Measurements from ENCODE around the gene TEX53.

The TEX53 gene

GRCh38 chr9:114691956-114692295, 34.3 kb upstream of the TEX53 start:
- TF ChIP-seq CTCF (conservative IDR thresholded peaks at IDR 0.05; ENCODE audit: low read length) (no peak), EZH2phosphoT487 (IDR thresholded peaks at IDR 0.05; ENCODE audit: borderline replicate concordance) (no peak)
- no peaks in the 10 kb centered on the region for H3K9me2 ChIP-seq (replicated peaks; ENCODE audit: low read depth, low read length)
- no peaks in the 10 kb centered on the region for H3K27me3 ChIP-seq (ENCODE audit: insufficient read depth, low read length, poor library complexity, severe bottlenecking)
- no peak overlapping the region for H2AFZ ChIP-seq (ENCODE audit: low read length)
- no peak overlapping the region for H3K4me3 ChIP-seq (ENCODE audit: low read length, poor library complexity, severe bottlenecking)
- no peak overlapping the region for H3K9ac ChIP-seq (ENCODE audit: low read depth, low read length, poor library complexity, severe bottlenecking)
- no peaks in the 10 kb centered on the region for H3K79me2 ChIP-seq (ENCODE audit: insufficient read depth, low read length)
- no peak overlapping the region for H3K4me2 ChIP-seq (ENCODE audit: low read depth, low read length, poor library complexity, severe bottlenecking)
- no peaks in the 10 kb centered on the region for H4K20me1 ChIP-seq (ENCODE audit: insufficient read depth, low read length, poor library complexity, severe bottlenecking)
- H3F3A ChIP-seq (ENCODE audit: low read depth): no peaks in the 10 kb centered on the region
- no peaks in the 10 kb centered on the region for H3K4me1 ChIP-seq (ENCODE audit: insufficient read depth, low read length, poor library complexity, severe bottlenecking)
- no peaks in the 10 kb centered on the region for H3K36me3 ChIP-seq (ENCODE audit: insufficient read depth, low read length)
- H3K9me3 ChIP-seq (ENCODE audit: insufficient read depth, low read depth, low read length): no peaks in the 10 kb centered on the region

- H2AFZ ChIP-seq (ENCODE audit: low read length): no peak overlapping the region
- H3K9me2 ChIP-seq (replicated peaks; ENCODE audit: low read depth, low read length): no peaks in the 10 kb centered on the region
- no peak overlapping the region for H3K9ac ChIP-seq (ENCODE audit: low read depth, low read length, poor library complexity, severe bottlenecking)
- no peak overlapping the region for H3K4me2 ChIP-seq (ENCODE audit: low read depth, low read length, poor library complexity, severe bottlenecking)
- H3K4me3 ChIP-seq (ENCODE audit: low read length, poor library complexity, severe bottlenecking): no peak overlapping the region
- no peaks in the 10 kb centered on the region for H3K36me3 ChIP-seq (ENCODE audit: insufficient read depth, low read length)
- H3K4me1 ChIP-seq (ENCODE audit: insufficient read depth, low read length, poor library complexity, severe bottlenecking): no peaks in the 10 kb centered on the region
- H3K79me2 ChIP-seq (ENCODE audit: insufficient read depth, low read length): no peaks in the 10 kb centered on the region
- no peaks in the 10 kb centered on the region for H3F3A ChIP-seq (ENCODE audit: low read depth)
- no peaks in the 10 kb centered on the region for H3K9me3 ChIP-seq (ENCODE audit: insufficient read depth, low read depth, low read length)
- no peaks in the 10 kb centered on the region for H4K20me1 ChIP-seq (ENCODE audit: insufficient read depth, low read length, poor library complexity, severe bottlenecking)
- no peaks in the 10 kb centered on the region for H3K27me3 ChIP-seq (ENCODE audit: insufficient read depth, low read length, poor library complexity, severe bottlenecking)
- TF ChIP-seq CTCF (conservative IDR thresholded peaks at IDR 0.05; ENCODE audit: low read length) (no peak), EZH2phosphoT487 (IDR thresholded peaks at IDR 0.05; ENCODE audit: borderline replicate concordance) (no peak)
These were observed 33.7 kb upstream of the TEX53 start for GRCh38 chr9:114691046-114691955.

- H3K9me3 ChIP-seq (ENCODE audit: insufficient read depth, low read depth, low read length): no peaks in the 10 kb centered on the region
- no peaks in the 10 kb centered on the region for H3K9me2 ChIP-seq (replicated peaks; ENCODE audit: low read depth, low read length)
- H4K20me1 ChIP-seq (ENCODE audit: insufficient read depth, low read length, poor library complexity, severe bottlenecking): no peaks in the 10 kb centered on the region
- H3K4me3 ChIP-seq (ENCODE audit: low read length, poor library complexity, severe bottlenecking): no peak overlapping the region
- H3K79me2 ChIP-seq (ENCODE audit: insufficient read depth, low read length): no peaks in the 10 kb centered on the region
- no peak overlapping the region for H3K4me2 ChIP-seq (ENCODE audit: low read depth, low read length, poor library complexity, severe bottlenecking)
- no peak for TF ChIP-seq CTCF (conservative IDR thresholded peaks at IDR 0.05; ENCODE audit: low read length)
- TF ChIP-seq EZH2phosphoT487 (IDR thresholded peaks at IDR 0.05; ENCODE audit: borderline replicate concordance): no peak
- H3F3A ChIP-seq (ENCODE audit: low read depth): no peaks in the 10 kb centered on the region
- no peaks in the 10 kb centered on the region for H3K4me1 ChIP-seq (ENCODE audit: insufficient read depth, low read length, poor library complexity, severe bottlenecking)
- H2AFZ ChIP-seq (ENCODE audit: low read length): no peak overlapping the region
- H3K36me3 ChIP-seq (ENCODE audit: insufficient read depth, low read length): no peaks in the 10 kb centered on the region
- no peaks in the 10 kb centered on the region for H3K27me3 ChIP-seq (ENCODE audit: insufficient read depth, low read length, poor library complexity, severe bottlenecking)
- no peak overlapping the region for H3K9ac ChIP-seq (ENCODE audit: low read depth, low read length, poor library complexity, severe bottlenecking)
These were observed 32.7 kb upstream of the TEX53 start for GRCh38 chr9:114690308-114690707.
